Effector memory CD4-positive, alpha-beta T cell (primary cell): Measurements from ENCODE around the gene RHD.
"Not testable (repeated sequence)": the region's sequence is repeated elsewhere in the genome, so short reads cannot be mapped to it uniquely, and the experiment has no call there.

Experiments used
- DNase-seq, 3 donors: peaks; one replicate each; pipeline ENCODE4 v3.0.0-alpha.2; 2020
- H3K27ac ChIP-seq: 2 replicates; pipeline ENCODE4 v1.7.0; 2013; ENCODE audit warnings: mild to moderate bottlenecking, low read length, moderate library complexity; ENCODE audit not compliant: insufficient read depth, poor library complexity, severe bottlenecking
- H3K27me3 ChIP-seq: replicated peaks from 2 replicates; pipeline ENCODE4 v1.7.0; 2013; ENCODE audit warnings: mild to moderate bottlenecking, low read length; ENCODE audit not compliant: insufficient read depth, control insufficient read depth, poor library complexity, severe bottlenecking
- H3K36me3 ChIP-seq: 2 replicates; pipeline ENCODE4 v1.7.0; 2013; ENCODE audit warnings: mild to moderate bottlenecking, low read length, moderate library complexity; ENCODE audit not compliant: control insufficient read depth, insufficient read depth
- H3K4me1 ChIP-seq: 2 replicates; pipeline ENCODE4 v1.7.0; 2013; ENCODE audit warnings: low read length, mild to moderate bottlenecking; ENCODE audit not compliant: control insufficient read depth, insufficient read depth, poor library complexity, severe bottlenecking
- H3K4me3 ChIP-seq: 2 replicates; pipeline ENCODE4 v1.7.0; 2013; ENCODE audit warnings: low read length, low read depth, mild to moderate bottlenecking; ENCODE audit not compliant: insufficient read depth, poor library complexity, severe bottlenecking
- H3K9me3 ChIP-seq: 2 replicates; pipeline ENCODE4 v1.7.0; 2013; ENCODE audit warnings: mild to moderate bottlenecking, low read length, moderate library complexity; ENCODE audit not compliant: control insufficient read depth

The RHD gene

DNA sequence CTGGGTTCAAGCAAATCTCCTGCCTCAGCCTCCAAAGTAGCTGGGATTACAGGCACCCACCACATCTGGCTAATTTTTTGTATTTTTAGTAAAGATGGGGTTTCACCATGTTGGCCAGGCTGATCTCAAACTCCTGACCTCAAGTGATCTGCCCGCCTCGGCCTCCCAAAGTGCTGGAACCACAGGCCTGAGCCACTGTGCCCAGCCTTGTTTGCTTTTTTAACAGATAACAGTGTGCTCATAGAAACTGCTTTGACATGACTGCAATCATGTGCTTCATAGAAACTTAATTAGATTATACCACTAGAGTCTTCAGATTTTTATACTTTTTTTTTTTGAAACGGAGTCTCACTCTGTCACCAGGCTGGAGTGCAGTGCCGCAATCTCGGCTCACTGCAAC lies 57.0 kb downstream of the RHD start:
- DNase-seq, H3K4me3 ChIP-seq, H3K27ac ChIP-seq, H3K36me3 ChIP-seq, H3K4me1 ChIP-seq, H3K27me3 ChIP-seq, H3K9me3 ChIP-seq: not testable (repeated sequence)

DNA sequence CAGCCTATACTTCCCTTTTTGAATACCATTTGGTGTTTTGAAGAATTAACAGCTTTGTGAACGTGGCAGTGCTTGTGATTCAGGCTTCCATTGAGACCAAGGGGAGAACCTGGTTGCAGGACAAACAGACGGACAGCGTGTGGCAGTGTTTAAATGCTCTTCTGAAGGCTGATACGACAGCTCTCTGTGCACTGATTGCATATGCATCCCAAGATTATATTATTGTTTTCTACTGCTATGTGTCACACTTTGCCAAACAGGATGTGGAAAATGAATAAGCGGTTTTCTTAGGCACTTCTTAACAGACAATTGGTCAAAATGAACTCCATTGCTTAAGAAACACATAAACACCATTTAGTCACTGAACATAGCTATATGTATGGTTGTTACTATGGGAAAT lies 57.6 kb downstream of the RHD start:
- not testable (repeated sequence) for DNase-seq, H3K27ac ChIP-seq, H3K4me3 ChIP-seq, H3K4me1 ChIP-seq, H3K36me3 ChIP-seq, H3K9me3 ChIP-seq, H3K27me3 ChIP-seq

DNA sequence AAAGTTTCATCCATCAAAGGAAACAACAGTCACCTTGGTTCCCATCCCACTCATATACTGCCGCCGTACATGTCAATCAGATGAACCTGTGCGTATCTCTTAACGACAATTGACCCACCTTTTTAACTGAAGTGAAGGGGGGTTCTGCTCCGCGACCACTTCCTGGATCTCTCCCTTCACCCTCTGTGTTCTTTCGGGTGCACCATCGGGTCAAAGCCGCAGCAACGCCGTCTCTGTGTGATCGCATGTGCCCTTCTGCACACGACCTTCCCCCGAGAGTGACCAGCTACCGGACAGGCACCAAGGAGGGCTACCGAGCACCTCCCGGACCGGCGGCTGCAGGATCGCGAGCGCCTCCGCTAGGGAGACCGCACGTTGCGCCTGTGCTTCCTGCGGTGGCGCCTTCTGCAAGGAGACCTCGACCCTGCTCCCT lies 64.6 kb downstream of the RHD start:
- H3K27ac ChIP-seq, result peak overlapping the region; percentile 64
- not testable (repeated sequence) for H3K36me3 ChIP-seq, H3K27me3 ChIP-seq, H3K9me3 ChIP-seq
- DNase-seq, result peak in 2 of 3 donors; percentile 6 to 13
- peak overlapping the region; percentile 61 for H3K4me3 ChIP-seq
- H3K4me1 ChIP-seq, result peaks cover 23% of the 10 kb centered on the region

DNA sequence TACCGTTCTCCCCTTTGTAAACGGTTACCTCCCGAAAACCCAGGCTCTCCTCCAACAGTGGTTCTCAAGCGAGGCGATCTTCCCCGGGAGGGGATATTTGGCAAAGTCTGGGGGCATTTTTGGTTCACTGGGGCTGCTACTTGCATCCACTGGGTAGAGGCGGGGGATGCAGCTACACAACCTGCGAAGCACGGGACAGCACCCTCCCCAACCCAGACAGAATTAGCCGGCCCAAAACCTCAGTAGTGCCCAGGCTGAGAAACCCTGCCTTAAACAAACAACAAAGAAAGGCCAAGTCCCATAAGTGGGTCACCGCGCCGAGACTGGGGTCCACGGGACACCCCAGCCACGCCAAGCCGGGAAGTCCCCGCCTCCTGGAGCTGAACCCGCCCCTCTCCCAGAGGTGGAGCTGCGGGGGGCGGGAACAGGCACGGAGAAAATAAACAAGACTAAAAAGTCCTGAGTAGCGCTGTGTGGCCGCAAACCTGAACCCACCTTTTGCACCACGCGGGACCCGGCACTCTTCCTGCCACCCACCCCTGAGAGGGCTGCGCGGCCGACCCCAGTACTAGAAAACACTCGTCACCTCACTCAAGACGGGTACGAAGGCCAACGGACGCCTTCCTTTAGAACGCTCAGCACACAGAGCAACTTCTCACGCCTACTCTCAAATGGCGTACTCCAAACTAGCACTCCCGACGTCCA lies 65.3 kb downstream of the RHD start:
- Histone ChIP-seq H3K4me3 (peak overlapping the region; percentile 89), H3K4me1 (peaks cover 23% of the 10 kb centered on the region), H3K27ac (peak overlapping the region; percentile 97)
- not testable (repeated sequence) for H3K36me3 ChIP-seq, H3K9me3 ChIP-seq, H3K27me3 ChIP-seq
- DNase-seq, result peak; percentile 42 to 45 (median 45)

DNA sequence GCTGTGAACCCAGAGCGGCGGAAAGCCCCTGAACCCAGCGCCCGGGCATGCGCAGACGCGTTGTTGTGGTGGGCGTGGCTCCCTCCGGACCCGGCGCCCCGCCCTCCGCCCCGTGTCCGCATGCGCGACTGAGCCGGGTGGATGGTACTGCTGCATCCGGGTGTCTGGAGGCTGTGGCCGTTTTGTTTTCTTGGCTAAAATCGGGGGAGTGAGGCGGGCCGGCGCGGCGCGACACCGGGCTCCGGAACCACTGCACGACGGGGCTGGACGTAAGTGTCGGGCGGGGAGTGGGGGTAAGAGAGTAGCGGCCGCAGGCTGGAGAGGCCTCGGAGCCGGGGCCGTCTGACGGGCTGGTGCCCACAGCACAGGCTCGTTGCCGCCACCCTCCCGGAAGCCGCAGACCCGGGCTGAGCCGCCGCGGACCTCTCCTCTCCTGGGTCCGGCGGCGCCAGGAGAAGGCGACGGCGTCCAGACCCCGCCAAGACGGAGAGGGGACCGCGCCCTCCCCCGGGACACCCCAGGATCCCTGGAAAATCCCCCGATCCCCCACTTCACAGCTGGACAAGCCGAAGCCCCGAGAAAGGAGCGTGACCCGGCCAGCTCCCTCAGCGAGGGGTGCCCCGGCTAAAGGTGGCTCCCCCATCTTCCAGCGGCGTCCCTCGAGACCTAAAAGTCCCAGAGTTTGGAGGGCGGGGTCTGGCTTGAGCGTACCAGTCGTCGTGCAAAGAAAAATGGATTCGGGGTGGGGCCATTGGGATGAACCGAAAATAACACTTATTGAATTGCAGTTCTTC lies 66.1 kb downstream of the RHD start, which contains the start of gene TMEM50A:
TMEM50A (plus strand) TSS at position 147 of the 794 bp plus-strand sequence. CDS start 2,153 bp downstream, outside the sequence.
- Histone ChIP-seq H3K4me3 (peak within 1 kb of the TSS; percentile 89), H3K27me3 (no peaks in the 10 kb centered on the region), H3K9me3 (no peaks in the 10 kb centered on the region), H3K36me3 (peaks cover 7% of the 10 kb centered on the region), H3K4me1 (peaks cover 23% of the 10 kb centered on the region), H3K27ac (peak within 1 kb of the TSS; percentile 97)
- peak; percentile 87 to 89 (median 89) for DNase-seq

DNA sequence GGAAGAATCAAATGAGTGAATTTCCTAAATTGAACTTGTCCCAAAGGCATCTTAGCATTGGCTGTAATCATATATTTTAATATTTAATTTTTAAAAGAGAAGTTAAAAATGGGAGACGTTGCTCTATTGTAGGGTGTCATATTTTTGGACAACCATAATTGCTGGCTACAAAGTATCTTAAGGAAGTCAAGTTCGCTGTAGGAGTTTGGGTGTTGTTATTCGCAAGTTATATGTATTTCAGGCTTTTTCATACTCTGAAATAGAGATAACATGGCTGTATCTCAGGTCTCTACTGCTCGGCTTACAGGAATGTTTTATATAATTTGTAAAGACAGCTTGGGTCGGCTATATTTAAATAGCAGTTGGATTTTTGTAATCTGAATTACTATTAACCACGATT lies 66.7 kb downstream of the RHD start:
- H3K27ac ChIP-seq, result peak overlapping the region; percentile 97
- peaks cover 23% of the 10 kb centered on the region for H3K4me1 ChIP-seq
- no peaks in the 10 kb centered on the region for H3K9me3 ChIP-seq
- peak overlapping the region; percentile 89 for H3K4me3 ChIP-seq
- no peaks in the 10 kb centered on the region for H3K27me3 ChIP-seq
- H3K36me3 ChIP-seq, result peaks cover 12% of the 10 kb centered on the region
- no peak for DNase-seq

DNA sequence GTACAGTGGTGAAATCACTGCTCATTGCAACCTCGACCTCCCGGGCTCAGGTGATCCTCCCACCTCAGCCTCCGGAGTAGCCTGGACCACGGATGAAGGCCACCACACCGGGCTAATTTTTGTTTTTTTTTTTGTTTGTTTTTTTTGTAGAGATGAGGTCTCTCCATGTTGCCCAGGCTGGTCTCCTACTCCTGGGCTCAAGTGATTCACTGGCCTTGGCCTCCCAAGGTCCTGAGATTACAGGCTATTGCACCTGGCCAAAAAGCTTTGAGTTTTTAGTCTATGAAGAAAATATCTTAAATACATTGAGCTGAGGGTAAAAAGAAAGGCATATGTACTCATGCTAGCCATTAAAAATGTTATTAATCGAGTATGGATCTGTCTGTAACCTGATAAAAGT lies 69.4 kb downstream of the RHD start:
- H3K4me1 ChIP-seq, result peaks cover 23% of the 10 kb centered on the region
- no peak overlapping the region for H3K27ac ChIP-seq
- peaks cover 18% of the 10 kb centered on the region for H3K36me3 ChIP-seq
- H3K27me3 ChIP-seq, result no peaks in the 10 kb centered on the region
- no peaks in the 10 kb centered on the region for H3K9me3 ChIP-seq
- DNase-seq, result no peak
- no peak overlapping the region for H3K4me3 ChIP-seq

DNA sequence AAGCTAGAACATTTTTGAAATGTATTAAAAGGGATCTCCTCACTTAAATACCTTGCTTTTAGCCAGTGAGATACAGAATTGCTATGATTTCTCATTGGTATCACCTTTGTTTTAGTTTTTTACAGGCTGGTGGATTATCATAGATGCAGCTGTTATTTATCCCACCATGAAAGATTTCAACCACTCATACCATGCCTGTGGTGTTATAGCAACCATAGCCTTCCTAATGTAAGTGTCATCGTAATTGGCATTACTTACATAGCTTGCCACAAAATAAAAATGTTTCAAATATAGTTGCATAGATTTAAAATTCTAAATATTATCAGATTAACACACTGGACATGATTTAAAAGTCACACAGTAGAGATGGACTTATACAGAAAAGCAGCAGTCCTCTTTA lies 70.5 kb downstream of the RHD start:
- Histone ChIP-seq H3K9me3 (no peaks in the 10 kb centered on the region), H3K36me3 (peaks cover 21% of the 10 kb centered on the region), H3K27me3 (no peaks in the 10 kb centered on the region), H3K27ac (no peak overlapping the region), H3K4me1 (peaks cover 23% of the 10 kb centered on the region), H3K4me3 (no peak overlapping the region)
- no peak for DNase-seq

DNA sequence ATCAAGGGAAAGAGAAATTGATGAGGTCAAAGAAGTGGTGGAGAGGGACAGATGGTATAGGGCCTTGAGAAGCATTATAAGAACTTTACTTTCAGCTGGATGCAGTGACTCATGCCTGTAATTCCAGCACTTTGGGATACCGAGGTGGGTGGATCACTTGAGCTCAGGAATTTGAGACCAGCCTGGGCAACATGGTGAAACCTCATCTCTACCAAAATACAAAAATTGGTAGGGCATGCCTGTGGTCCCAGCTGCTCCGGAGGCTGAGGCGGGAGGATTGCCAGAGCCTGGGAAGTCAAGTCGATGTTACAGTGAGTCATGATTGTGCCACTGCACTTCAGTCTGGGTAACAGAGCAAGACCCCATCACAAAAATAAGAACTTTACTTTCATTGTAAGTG lies 71.6 kb downstream of the RHD start:
- no peaks in the 10 kb centered on the region for H3K27me3 ChIP-seq
- peaks cover 19% of the 10 kb centered on the region for H3K4me1 ChIP-seq
- H3K36me3 ChIP-seq, result peaks cover 26% of the 10 kb centered on the region
- no peak overlapping the region for H3K4me3 ChIP-seq
- H3K27ac ChIP-seq, result no peak overlapping the region
- no peak for DNase-seq
- no peaks in the 10 kb centered on the region for H3K9me3 ChIP-seq

DNA sequence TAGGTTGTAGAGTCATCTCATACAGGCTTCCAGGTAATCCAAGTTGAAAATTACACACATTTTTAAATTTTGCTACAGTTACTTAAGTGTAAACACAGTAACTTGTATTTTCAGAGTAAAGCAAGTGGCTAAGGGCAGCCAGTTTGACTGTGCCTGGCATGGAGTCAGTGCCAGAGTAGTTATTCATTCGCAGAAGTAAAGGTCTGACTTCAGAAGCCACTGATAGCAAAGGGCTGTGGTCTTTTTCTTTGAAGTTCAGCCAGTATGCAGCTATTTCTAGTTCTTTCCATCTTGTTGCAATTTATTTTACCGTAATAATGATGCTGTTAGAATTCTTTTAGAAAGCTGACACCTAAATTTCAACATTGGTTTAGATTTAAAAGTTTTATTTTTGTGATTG lies 75.2 kb downstream of the RHD start:
- peaks cover 35% of the 10 kb centered on the region for H3K36me3 ChIP-seq
- no peak overlapping the region for H3K27ac ChIP-seq
- no peaks in the 10 kb centered on the region for H3K9me3 ChIP-seq
- no peak for DNase-seq
- no peaks in the 10 kb centered on the region for H3K4me1 ChIP-seq
- no peak overlapping the region for H3K4me3 ChIP-seq
- no peaks in the 10 kb centered on the region for H3K27me3 ChIP-seq
